ENCODE measurements around the gene HLA-F.

HLA-F gene

GRCh38 chr6:29723262-29723665, at the start of gene HLA-F:
Gene HLA-F, plus strand, starts transcription at chr6:29723434. Its CDS starts 30 bp downstream, at chr6:29723464.
- peak within 1 kb of the TSS; percentile 92 to 95 for H3K27ac ChIP-seq
- peak; percentile 95 for DNase-seq (ENCODE audit: low spot score)
- peak within 1 kb of the TSS; percentile 99 for H3K4me3 ChIP-seq
- TF ChIP-seq CTCF (IDR thresholded peaks at IDR 0.05), result no peak

GRCh38 chr6:29674008-29674407, 49.2 kb upstream of the HLA-F start:
- TF ChIP-seq CTCF (IDR thresholded peaks at IDR 0.05), result no peak
- DNase-seq (ENCODE audit: low spot score), result no peak
- Histone ChIP-seq H3K27ac (no peak overlapping the region), H3K4me3 (no peak overlapping the region)

GRCh38 chr6:29675561-29675960, 47.7 kb upstream of the HLA-F start:
- Histone ChIP-seq H3K4me3 (no peak overlapping the region), H3K27ac (no peak overlapping the region)
- TF ChIP-seq CTCF (IDR thresholded peaks at IDR 0.05), result no peak
- no peak for DNase-seq (ENCODE audit: low spot score)

GRCh38 chr6:29676981-29677601, 46.1 kb upstream of the HLA-F start:
- Histone ChIP-seq H3K27ac (no peak overlapping the region), H3K4me3 (no peak overlapping the region)
- no peak for TF ChIP-seq CTCF (IDR thresholded peaks at IDR 0.05)
- DNase-seq (ENCODE audit: low spot score), result no peak

- DNase-seq (ENCODE audit: low spot score), result no peak
- H3K4me3 ChIP-seq, result no peak overlapping the region
- no peak overlapping the region for H3K27ac ChIP-seq
- TF ChIP-seq CTCF (IDR thresholded peaks at IDR 0.05), result no peak
Measured at GRCh38 chr6:29678114-29678513, 45.1 kb upstream of the HLA-F start.

GRCh38 chr6:29679962-29680361, 43.3 kb upstream of the HLA-F start:
- H3K27ac ChIP-seq, result no peak overlapping the region
- TF ChIP-seq CTCF (IDR thresholded peaks at IDR 0.05), result no peak
- no peak for DNase-seq (ENCODE audit: low spot score)
- H3K4me3 ChIP-seq, result peak overlapping the region; percentile 55

- no peak for TF ChIP-seq CTCF (IDR thresholded peaks at IDR 0.05)
- DNase-seq (ENCODE audit: low spot score), result no peak
- peak overlapping the region; percentile 55 for H3K4me3 ChIP-seq
- no peak overlapping the region for H3K27ac ChIP-seq
Measured at GRCh38 chr6:29680416-29680815, 42.8 kb upstream of the HLA-F start.
